Activated CD8-positive, alpha-beta T cell treated with anti-CD3 and anti-CD28 coated beads for 36 hours (primary cell): Measurements from ENCODE around the gene USP22. TPM values are rescaled to one million over a fixed set of nuclear protein-coding genes. Genes with fewer than 3 reads are reported as not detected.

Experiments used
- ATAC-seq: fragments of 200-7000 bp; cut with Tn5 transposase; one replicate; pipeline ENCODE4 v1.10.0; 2021; ENCODE audit warnings: mild to moderate bottlenecking, moderate library complexity
- CTCF ChIA-PET: fragments of 350-600 bp; sonication (Branson Sonifier 250); formaldehyde crosslinking; loops from one replicate; lab custom pipeline; 2021; ENCODE audit warnings: antibody characterized with exemption; lab: Charles Lee
- POLR2A ChIA-PET: fragments of 350-600 bp; sonication (Branson Sonifier 250); formaldehyde crosslinking; loops from one replicate; lab custom pipeline; 2021; ENCODE audit warnings: antibody characterized with exemption; lab: Charles Lee
- DNase-seq: peaks from one replicate; pipeline ENCODE4 v3.0.0-alpha.2; 2020
- H3K27ac Mint-ChIP-seq: one replicate; pipeline ENCODE4 v1.8.0; 2021; ENCODE audit warnings: mild to moderate bottlenecking, mixed read lengths
- H3K27me3 Mint-ChIP-seq: one replicate; pipeline ENCODE4 v1.8.0; 2021; ENCODE audit warnings: mixed read lengths
- H3K36me3 Mint-ChIP-seq: one replicate; pipeline ENCODE4 v1.8.0; 2021; ENCODE audit warnings: low read depth, mixed read lengths
- H3K4me1 Mint-ChIP-seq: one replicate; pipeline ENCODE4 v1.8.0; 2021; ENCODE audit warnings: low read depth, mixed read lengths
- H3K4me3 Mint-ChIP-seq: one replicate; pipeline ENCODE4 v1.8.0; 2021; ENCODE audit warnings: mild to moderate bottlenecking, moderate library complexity, mixed read lengths
- H3K9me3 Mint-ChIP-seq: one replicate; pipeline ENCODE4 v1.8.0; 2021; ENCODE audit warnings: mixed read lengths
- CTCF ChIP-seq: fragments of 200-600 bp; IDR thresholded peaks from one replicate; pipeline ENCODE4 v1.8.0; 2022; ENCODE audit warnings: antibody characterized with exemption, mild to moderate bottlenecking
- intact Hi-C: fragments of 100-400 bp; cut with micrococcal nuclease; formaldehyde crosslinking; loops from one replicate; pipeline ENCODE4 v1.10.0; 2022
- total RNA-seq, 2 experiments: library from RNA; stranded (reverse); gene quantifications; one replicate each; pipeline ENCODE4 v1.2.3, GENCODE V29; 2021

The USP22 gene
- total RNA-seq, 2 experiments from 2014 or later = 149 to 153 TPM

- ATAC-seq = no peak
- Mint-ChIP-seq H3K36me3 (no peaks in the 10 kb centered on the region), H3K27ac (no peak overlapping the region), H3K27me3 (peaks cover 12% of the 10 kb centered on the region), H3K9me3 (no peaks in the 10 kb centered on the region), H3K4me1 (no peaks in the 10 kb centered on the region), H3K4me3 (no peak overlapping the region)
- intact Hi-C loops = no loop called here
- ChIA-PET CTCF (no interaction called here), POLR2A (no interaction called here)
- no peak for TF ChIP-seq CTCF
- no peak for DNase-seq
These were observed 81.2 kb downstream of the USP22 start for GRCh38 chr17:20961586-20961985.

GRCh38 chr17:20960871-20961270 lies 81.9 kb downstream of the USP22 start:
- CTCF ChIA-PET = no interaction called here

DNA sequence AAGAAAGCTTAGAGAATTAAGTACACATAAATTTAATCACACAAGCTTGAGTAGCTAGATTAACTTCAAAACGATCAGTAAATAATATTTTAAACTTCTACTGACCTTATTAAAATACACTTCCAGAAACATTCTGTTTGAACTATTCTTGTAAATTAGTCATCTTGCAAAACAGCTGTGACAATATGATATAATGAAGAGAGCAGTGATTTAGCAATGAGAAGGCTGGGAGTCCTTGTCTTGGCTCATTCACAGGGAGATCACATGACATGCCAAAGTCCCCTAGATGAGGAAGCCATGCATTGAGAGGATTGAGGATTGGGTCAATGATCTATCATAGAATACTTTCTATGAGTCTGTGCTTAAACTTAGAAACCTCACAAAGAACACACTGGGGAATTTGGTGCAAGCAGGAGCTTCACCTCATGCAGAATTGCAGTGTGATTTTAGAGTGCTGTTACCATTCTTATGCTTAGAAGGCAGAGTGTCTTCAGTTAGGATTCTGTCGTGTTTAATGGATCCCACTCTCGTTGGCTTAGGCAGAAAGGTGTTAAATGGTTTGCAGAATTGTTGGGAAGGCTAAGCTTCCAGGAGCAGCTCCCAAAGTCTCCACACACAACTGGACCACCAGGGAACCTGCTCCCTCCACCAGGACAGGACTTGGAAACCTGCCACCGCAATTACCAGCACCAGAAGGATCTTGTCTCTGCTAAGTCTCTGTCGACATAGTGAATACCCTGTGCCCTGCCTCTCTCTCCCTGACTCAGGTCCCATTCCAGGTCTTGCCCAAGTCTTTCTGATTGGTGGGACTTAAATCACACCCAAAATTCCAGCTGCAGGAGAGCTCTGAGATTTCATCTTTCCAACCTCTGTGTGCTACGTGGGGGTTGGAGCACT lies 87.1 kb downstream of the USP22 start:
- intact Hi-C loops = no loop called here
- no peak for ATAC-seq
- no peaks in the 10 kb centered on the region for H3K36me3 Mint-ChIP-seq
- H3K4me3 Mint-ChIP-seq = no peak overlapping the region
- TF ChIP-seq CTCF = no peak
- H3K27me3 Mint-ChIP-seq = peaks cover 11% of the 10 kb centered on the region
- no peak for DNase-seq
- no peak overlapping the region for H3K27ac Mint-ChIP-seq
- ChIA-PET POLR2A (no interaction called here), CTCF (no interaction called here)
- H3K9me3 Mint-ChIP-seq = no peaks in the 10 kb centered on the region
- H3K4me1 Mint-ChIP-seq = no peaks in the 10 kb centered on the region

More at GRCh38 chr17:20960871-20961270, 81.9 kb downstream of the USP22 start:
- ATAC-seq = no peak
- POLR2A ChIA-PET = no interaction called here
- Mint-ChIP-seq H3K36me3 (no peaks in the 10 kb centered on the region), H3K4me1 (no peaks in the 10 kb centered on the region), H3K4me3 (no peak overlapping the region), H3K27ac (no peak overlapping the region), H3K27me3 (peaks cover 15% of the 10 kb centered on the region), H3K9me3 (no peaks in the 10 kb centered on the region)
- no peak for TF ChIP-seq CTCF
- DNase-seq = no peak
- intact Hi-C loops = no loop called here

- peaks cover 14% of the 10 kb centered on the region for H3K27me3 Mint-ChIP-seq
- CTCF ChIA-PET = no interaction called here
- TF ChIP-seq CTCF = no peak
- H3K4me1 Mint-ChIP-seq = no peaks in the 10 kb centered on the region
- DNase-seq (no peak), ATAC-seq (no peak)
- no peak overlapping the region for H3K4me3 Mint-ChIP-seq
- no peaks in the 10 kb centered on the region for H3K36me3 Mint-ChIP-seq
- intact Hi-C loops = no loop called here
- no peaks in the 10 kb centered on the region for H3K9me3 Mint-ChIP-seq
- no peak overlapping the region for H3K27ac Mint-ChIP-seq
- POLR2A ChIA-PET = no interaction called here
These were observed 88.0 kb downstream of the USP22 start for GRCh38 chr17:20954794-20955193.

DNA sequence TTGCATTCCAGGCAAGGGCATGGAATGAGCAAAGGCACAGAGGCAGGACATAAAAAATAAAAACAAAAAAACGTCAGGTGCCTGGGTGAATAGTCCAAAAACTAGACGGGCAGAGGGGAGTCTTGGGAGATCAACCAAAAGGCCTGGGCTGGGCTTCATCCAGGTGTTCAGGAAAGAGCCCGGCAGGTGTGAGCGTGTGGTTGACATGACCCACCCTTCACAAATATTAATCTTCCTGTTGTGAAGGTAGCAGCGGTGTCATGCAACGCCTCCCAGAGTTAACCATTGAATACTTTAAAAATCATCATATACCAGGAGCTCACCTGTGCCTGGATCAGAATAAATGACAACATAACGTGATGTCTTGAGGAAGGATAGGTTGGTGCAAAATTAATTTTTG lies 90.6 kb downstream of the USP22 start:
- H3K27me3 Mint-ChIP-seq = peaks cover 14% of the 10 kb centered on the region
- ChIA-PET POLR2A (no interaction called here), CTCF (no interaction called here)
- H3K4me3 Mint-ChIP-seq = no peak overlapping the region
- TF ChIP-seq CTCF = no peak
- ATAC-seq (no peak), DNase-seq (no peak)
- no peaks in the 10 kb centered on the region for H3K4me1 Mint-ChIP-seq
- H3K36me3 Mint-ChIP-seq = no peaks in the 10 kb centered on the region
- no peaks in the 10 kb centered on the region for H3K9me3 Mint-ChIP-seq
- intact Hi-C loops = no loop called here
- no peak overlapping the region for H3K27ac Mint-ChIP-seq

Other genes with a start within 250 kb of the USP22 start
- gene DHRS7B, start 84.0 kb upstream of the USP22 start, total RNA-seq = 10 to 100 TPM; 13.5 to 15.3 TPM
- 10 to 100 TPM; 26.2 to 28.9 TPM for gene TMEM11, start 171.2 kb upstream of the USP22 start, total RNA-seq
- 1 to 10 TPM; 1.1 to 1.3 TPM for gene NATD1, start 210.4 kb upstream of the USP22 start, total RNA-seq
- 100 to 1,000 TPM; 151 to 153 TPM for gene MAP2K3, start 241.7 kb upstream of the USP22 start, total RNA-seq